Stomach (tissue), 4 donors: ENCODE measurements around the gene GFRA4.

Experiments used
- CTCF ChIP-seq, 7 experiments: fragments of 450-650 bp in 4 of 7; fragments of 200-600 bp in 3 of 7; sonication (generic) in 3 of 7; IDR thresholded peaks; one replicate each; pipeline ENCODE4 v1.5.1; 2016 to 2019; ENCODE audit warnings: antibody characterized with exemption in 7 of 7, control low read depth in 2 of 7, mild to moderate bottlenecking in 1 of 7
- EP300 ChIP-seq: sonication (generic); formaldehyde crosslinking; IDR thresholded peaks from one replicate; pipeline ENCODE4 v1.6.1; 2017; ENCODE audit warnings: antibody characterized with exemption

GRCh38 chr20:3663031-3663701 lies at the start of gene GFRA4:
- TF ChIP-seq EP300, result no peak
- no peak for TF ChIP-seq CTCF (IDR thresholded peaks at IDR 0.05)
